Testis (tissue), 2 donors: ENCODE results near the gene MYO1E.

Experiments used
- CTCF ChIP-seq, 3 experiments: fragments of 450-650 bp in 2 of 3; fragments of 200-600 bp in 1 of 3; sonication (generic) in 1 of 3; IDR thresholded peaks; one replicate each; pipeline ENCODE4 v1.5.1; 2016 to 2019; ENCODE audit warnings: antibody characterized with exemption in 3 of 3, mild to moderate bottlenecking in 2 of 3, moderate library complexity in 1 of 3
- POLR2A ChIP-seq: fragments of 450-650 bp; IDR thresholded peaks from one replicate; pipeline ENCODE4 v1.6.1; 2017; ENCODE audit warnings: antibody characterized with exemption, mild to moderate bottlenecking, moderate library complexity

DNA sequence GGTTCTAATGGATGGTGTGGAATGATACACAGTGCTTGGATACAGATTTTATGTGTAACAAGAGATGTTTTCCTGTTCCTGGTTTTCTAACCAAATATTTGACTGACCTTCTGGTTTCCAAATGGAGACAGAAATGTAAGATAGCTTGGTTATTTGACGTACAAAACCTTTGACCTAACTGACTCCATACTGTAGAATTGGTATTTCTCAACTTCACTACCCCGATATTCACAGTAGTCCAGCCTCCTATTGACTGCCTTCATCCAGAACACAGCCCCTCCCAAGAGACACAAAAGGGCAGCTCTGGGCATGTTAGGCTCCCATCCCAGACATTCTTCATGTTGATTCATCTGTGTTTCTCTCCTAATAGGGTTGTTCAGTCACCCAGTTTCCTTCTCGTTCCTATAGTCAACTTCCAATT, 33.4 kb downstream of the MYO1E start:
- TF ChIP-seq CTCF (IDR thresholded peaks at IDR 0.05) (no peak), POLR2A (no peak)
